Measurements from ENCODE around the gene ZSWIM4.

The ZSWIM4 gene

GRCh38 chr19:13875824-13876223 is 80.6 kb downstream of the ZSWIM4 start:
- no peak for DNase-seq

GRCh38 chr19:13876834-13877233 is 81.6 kb downstream of the ZSWIM4 start, which contains the start of gene NANOS3:
Gene NANOS3, plus strand, starts transcription at chr19:13877134. Its CDS starts 115 bp downstream, at chr19:13877249.
- no peak for DNase-seq

DNA sequence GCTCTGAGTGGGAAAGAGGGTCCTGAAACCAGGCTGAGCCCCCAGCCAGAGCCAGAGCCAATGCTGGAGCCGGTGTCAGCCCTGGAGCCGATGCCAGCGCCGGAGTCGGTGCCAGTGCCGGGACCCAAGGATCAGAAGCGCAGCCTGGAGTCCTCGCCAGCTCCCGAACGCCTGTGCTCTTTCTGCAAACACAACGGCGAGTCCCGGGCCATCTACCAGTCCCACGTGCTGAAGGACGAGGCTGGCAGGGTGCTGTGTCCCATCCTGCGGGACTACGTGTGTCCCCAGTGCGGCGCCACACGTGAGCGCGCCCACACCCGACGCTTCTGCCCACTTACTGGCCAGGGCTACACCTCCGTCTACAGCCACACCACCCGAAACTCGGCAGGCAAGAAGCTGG is 82.1 kb downstream of the ZSWIM4 start:
- no peak for DNase-seq

DNA sequence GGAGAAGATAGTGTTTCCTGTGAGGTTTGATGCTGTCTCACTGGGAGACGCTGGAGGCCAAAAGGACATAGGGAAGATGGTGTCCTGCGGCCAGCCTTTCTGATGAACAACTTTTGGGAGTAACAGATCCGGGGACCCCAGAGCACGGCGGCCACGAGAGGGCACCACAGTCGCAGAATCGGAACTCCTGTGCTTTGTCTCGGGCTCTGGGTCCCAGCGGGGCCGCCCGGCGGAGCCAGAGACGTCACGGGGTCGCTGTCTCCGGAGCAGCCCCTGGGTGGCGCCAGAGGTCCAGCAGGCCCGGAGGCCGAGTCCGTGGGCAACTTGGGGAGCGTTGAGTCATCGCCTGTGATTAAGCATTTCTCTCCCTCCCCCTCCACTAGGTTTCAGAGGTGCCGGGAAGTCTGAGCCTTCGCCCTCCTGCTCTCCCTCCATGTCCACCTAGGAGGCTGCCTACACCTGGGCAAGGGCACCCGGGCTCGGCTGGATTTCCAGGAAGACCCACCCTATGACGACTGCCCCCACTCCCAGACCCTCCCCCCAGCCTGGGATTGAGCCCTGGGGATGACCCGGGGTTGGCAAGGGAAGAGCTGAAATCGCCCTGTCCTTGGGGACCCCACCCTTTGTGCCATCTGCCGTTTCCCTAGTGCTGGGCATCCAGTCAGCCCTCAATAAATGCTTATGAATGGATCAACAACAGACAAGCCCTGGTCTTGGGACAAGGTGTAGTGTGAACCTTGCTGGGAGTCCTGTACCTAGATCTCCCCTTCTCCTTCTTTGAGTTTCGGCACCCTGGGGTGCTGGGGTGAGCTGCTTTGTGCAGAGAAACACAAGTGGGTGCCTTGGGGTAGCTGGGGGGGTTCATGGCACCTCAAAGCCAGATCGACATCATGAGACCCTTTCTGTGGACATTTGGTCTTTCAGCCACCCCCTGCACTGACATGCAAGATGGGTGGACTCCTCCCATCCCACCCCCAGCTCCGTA is 85.1 kb downstream of the ZSWIM4 start:
- DNase-seq: peak; percentile 98

- DNase-seq: peak in 1 of 2 donors; percentile 35
These were observed 86.0 kb downstream of the ZSWIM4 start for GRCh38 chr19:13881251-13881691.

All from inflammatory macrophage (primary cell).